ENCODE measurements around the gene COPS4.

DNA sequence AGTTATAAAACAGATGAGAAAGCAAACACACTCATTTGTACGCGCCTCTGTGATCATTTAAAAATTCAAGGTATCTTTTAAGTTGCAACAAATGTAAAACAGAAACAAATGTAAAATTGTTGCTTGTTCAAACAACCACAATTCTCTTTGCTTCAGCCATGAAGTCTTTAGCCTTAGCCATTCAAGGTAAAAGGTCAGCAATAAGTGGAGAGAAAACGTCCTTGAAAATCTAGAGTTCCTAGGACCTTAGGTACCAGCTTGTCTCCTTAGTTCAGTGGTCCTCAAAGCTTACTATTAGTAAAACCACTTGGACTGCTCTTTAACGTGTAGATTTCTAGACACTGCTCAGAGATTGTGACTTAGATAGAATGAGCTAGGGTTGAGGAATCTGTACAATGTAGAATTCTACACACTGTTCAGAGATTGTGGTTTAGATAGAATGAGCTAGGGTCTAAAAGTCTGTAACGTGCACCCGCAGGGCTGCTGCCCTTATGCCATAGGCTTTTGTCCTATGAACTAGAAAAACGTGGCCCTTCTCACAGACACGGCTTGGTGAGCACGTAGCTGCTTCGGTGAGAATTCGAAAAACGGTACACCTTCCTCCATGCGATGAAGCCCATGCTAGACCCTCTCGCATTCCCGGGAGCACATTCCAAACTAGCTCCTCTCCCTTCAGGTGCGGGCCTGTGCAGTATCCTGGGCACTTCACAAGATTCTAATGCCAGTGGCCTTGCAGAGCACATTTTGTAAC lies 77.9 kb downstream of the COPS4 start:
- TF ChIP-seq POLR2A (IDR thresholded peaks at IDR 0.05) = no peak
- TF ChIP-seq, protein P1, sequence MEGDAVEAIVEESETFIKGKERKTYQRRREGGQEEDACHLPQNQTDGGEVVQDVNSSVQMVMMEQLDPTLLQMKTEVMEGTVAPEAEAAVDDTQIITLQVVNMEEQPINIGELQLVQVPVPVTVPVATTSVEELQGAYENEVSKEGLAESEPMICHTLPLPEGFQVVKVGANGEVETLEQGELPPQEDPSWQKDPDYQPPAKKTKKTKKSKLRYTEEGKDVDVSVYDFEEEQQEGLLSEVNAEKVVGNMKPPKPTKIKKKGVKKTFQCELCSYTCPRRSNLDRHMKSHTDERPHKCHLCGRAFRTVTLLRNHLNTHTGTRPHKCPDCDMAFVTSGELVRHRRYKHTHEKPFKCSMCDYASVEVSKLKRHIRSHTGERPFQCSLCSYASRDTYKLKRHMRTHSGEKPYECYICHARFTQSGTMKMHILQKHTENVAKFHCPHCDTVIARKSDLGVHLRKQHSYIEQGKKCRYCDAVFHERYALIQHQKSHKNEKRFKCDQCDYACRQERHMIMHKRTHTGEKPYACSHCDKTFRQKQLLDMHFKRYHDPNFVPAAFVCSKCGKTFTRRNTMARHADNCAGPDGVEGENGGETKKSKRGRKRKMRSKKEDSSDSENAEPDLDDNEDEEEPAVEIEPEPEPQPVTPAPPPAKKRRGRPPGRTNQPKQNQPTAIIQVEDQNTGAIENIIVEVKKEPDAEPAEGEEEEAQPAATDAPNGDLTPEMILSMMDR (IDR thresholded peaks at IDR 0.05) = no peak

Data from Peyer's patch (tissue), 4 donors.